WTC11 (cell line): ENCODE data around the gene MBNL1. TPM values are rescaled to one million over a fixed set of nuclear protein-coding genes. Genes with fewer than 3 reads are reported as not detected.

ENCODE experiments used
- AFF4 ChIP-seq: sonication (generic); formaldehyde crosslinking; IDR thresholded peaks from 2 replicates; pipeline ENCODE4 v1.8.1; 2023; ENCODE audit warnings: mild to moderate bottlenecking, missing genetic modification reagents, borderline replicate concordance
- ARID4B ChIP-seq: sonication (generic); formaldehyde crosslinking; IDR thresholded peaks from 2 replicates; pipeline ENCODE4 v1.8.0; 2023; ENCODE audit warnings: missing genetic modification reagents, mild to moderate bottlenecking, borderline replicate concordance
- ATF3 ChIP-seq: sonication (generic); formaldehyde crosslinking; conservative IDR thresholded peaks from 2 replicates; pipeline ENCODE4 v1.8.1; 2022; ENCODE audit warnings: mild to moderate bottlenecking, missing genetic modification reagents
- ATF6 ChIP-seq: sonication (generic); formaldehyde crosslinking; IDR thresholded peaks from 2 replicates; pipeline ENCODE4 v1.8.1; 2023; ENCODE audit warnings: mild to moderate bottlenecking, missing genetic modification reagents
- CDX4 ChIP-seq: fragments of 250-450 bp; sonication (Bioruptor Pico); IDR thresholded peaks from 2 replicates; pipeline ENCODE4 v1.9.0; 2021; ENCODE audit warnings: moderate library complexity, mild to moderate bottlenecking, inconsistent platforms, borderline replicate concordance
- CREB1 ChIP-seq: sonication (generic); formaldehyde crosslinking; IDR thresholded peaks from 2 replicates; pipeline ENCODE4 v1.8.0; 2023; ENCODE audit warnings: mild to moderate bottlenecking, missing genetic modification reagents
- FOXP1 ChIP-seq: sonication (generic); formaldehyde crosslinking; IDR thresholded peaks from 2 replicates; pipeline ENCODE4 v1.8.0; 2022; ENCODE audit warnings: missing genetic modification reagents, mild to moderate bottlenecking, moderate library complexity, borderline replicate concordance
- FOXP4 ChIP-seq: sonication (generic); formaldehyde crosslinking; IDR thresholded peaks from 2 replicates; pipeline ENCODE4 v1.8.0; 2022; ENCODE audit warnings: mild to moderate bottlenecking, missing genetic modification reagents
- GABPB1 ChIP-seq: sonication (generic); formaldehyde crosslinking; IDR thresholded peaks from 2 replicates; pipeline ENCODE4 v1.8.1; 2023; ENCODE audit warnings: mild to moderate bottlenecking, missing genetic modification reagents
- KAT7 ChIP-seq: sonication (generic); formaldehyde crosslinking; IDR thresholded peaks from 2 replicates; pipeline ENCODE4 v1.8.1; 2023; ENCODE audit warnings: missing genetic modification reagents, mild to moderate bottlenecking, borderline replicate concordance
- MYBL2 ChIP-seq: sonication (generic); formaldehyde crosslinking; IDR thresholded peaks from 2 replicates; pipeline ENCODE4 v1.8.1; 2023; ENCODE audit warnings: mild to moderate bottlenecking, moderate library complexity, missing genetic modification reagents
- RELA ChIP-seq: sonication (generic); formaldehyde crosslinking; IDR thresholded peaks from 2 replicates; pipeline ENCODE4 v1.8.1; 2022; ENCODE audit warnings: missing genetic modification reagents, mild to moderate bottlenecking, borderline replicate concordance
- SMAD3 ChIP-seq: sonication (generic); formaldehyde crosslinking; IDR thresholded peaks from 2 replicates; pipeline ENCODE4 v1.8.0; 2022; ENCODE audit warnings: missing genetic modification reagents, mild to moderate bottlenecking, borderline replicate concordance
- USF1 ChIP-seq: sonication (generic); formaldehyde crosslinking; IDR thresholded peaks from 2 replicates; pipeline ENCODE4 v1.8.0; 2022; ENCODE audit warnings: mild to moderate bottlenecking, missing genetic modification reagents
- ZNF232 ChIP-seq: sonication (generic); formaldehyde crosslinking; IDR thresholded peaks from 2 replicates; pipeline ENCODE4 v1.8.0; 2022; ENCODE audit warnings: mild to moderate bottlenecking, missing genetic modification reagents
- ZNF263 ChIP-seq: sonication (generic); formaldehyde crosslinking; IDR thresholded peaks from 2 replicates; pipeline ENCODE4 v1.8.1; 2022; ENCODE audit warnings: low read depth, mild to moderate bottlenecking, moderate library complexity, missing genetic modification reagents
- ZNF281 ChIP-seq: sonication (generic); formaldehyde crosslinking; IDR thresholded peaks from 2 replicates; pipeline ENCODE4 v1.8.0; 2023; ENCODE audit warnings: mild to moderate bottlenecking, missing genetic modification reagents
- ZNF317 ChIP-seq: sonication (generic); formaldehyde crosslinking; IDR thresholded peaks from 2 replicates; pipeline ENCODE4 v1.8.1; 2023; ENCODE audit warnings: low read depth, mild to moderate bottlenecking, moderate library complexity, missing genetic modification reagents, borderline replicate concordance
- ZNF423 ChIP-seq: fragments of 250-450 bp; sonication (Bioruptor Pico); IDR thresholded peaks from 2 replicates; pipeline ENCODE4 v2.1.2; 2022; ENCODE audit warnings: mild to moderate bottlenecking, moderate library complexity
- total RNA-seq: library from RNA; stranded (reverse); gene quantifications from 3 replicates; pipeline ENCODE4 v1.2.3, GENCODE V29; 2021

Gene MBNL1
- total RNA-seq, 1 experiment from 2014 or later, result 20.4 TPM

- TF ChIP-seq KAT7 (CRISPR knock-in tag) (no peak), ATF3 (CRISPR knock-in tag) (no peak), ZNF423 (CRISPR knock-in tag) (no peak), ARID4B (peak; percentile 83), ATF6 (CRISPR knock-in tag) (no peak), CDX4 (CRISPR knock-in tag) (no peak), SMAD3 (CRISPR knock-in tag) (0 out of 2 replicates have a peak, but pooled peaks have one; percentile 47), USF1 (CRISPR knock-in tag) (peak; percentile 38; the same call in 1 of the 2 replicates), AFF4 (peak; percentile 63; the same call in 1 of the 2 replicates), CREB1 (CRISPR knock-in tag) (0 out of 2 replicates have a peak, but pooled peaks have one; percentile 33), RELA (0 out of 2 replicates have a peak, but pooled peaks have one; percentile 46), ZNF281 (peak; percentile 55; the same call in 1 of the 2 replicates), ZNF263 (CRISPR knock-in tag) (no peak), FOXP4 (CRISPR knock-in tag) (0 out of 2 replicates have a peak, but pooled peaks have one; percentile 33), FOXP1 (CRISPR knock-in tag) (no peak), MYBL2 (peak; percentile 17; the same call in 1 of the 2 replicates), GABPB1 (CRISPR knock-in tag) (no peak), ZNF317 (no peak), ZNF232 (CRISPR knock-in tag) (0 out of 2 replicates have a peak, but pooled peaks have one; percentile 50)
These were observed 514 bp downstream of the MBNL1 start (continued) for GRCh38 chr3:152269056-152269830.
